ENCODE results near the gene KRT81.

DNA sequence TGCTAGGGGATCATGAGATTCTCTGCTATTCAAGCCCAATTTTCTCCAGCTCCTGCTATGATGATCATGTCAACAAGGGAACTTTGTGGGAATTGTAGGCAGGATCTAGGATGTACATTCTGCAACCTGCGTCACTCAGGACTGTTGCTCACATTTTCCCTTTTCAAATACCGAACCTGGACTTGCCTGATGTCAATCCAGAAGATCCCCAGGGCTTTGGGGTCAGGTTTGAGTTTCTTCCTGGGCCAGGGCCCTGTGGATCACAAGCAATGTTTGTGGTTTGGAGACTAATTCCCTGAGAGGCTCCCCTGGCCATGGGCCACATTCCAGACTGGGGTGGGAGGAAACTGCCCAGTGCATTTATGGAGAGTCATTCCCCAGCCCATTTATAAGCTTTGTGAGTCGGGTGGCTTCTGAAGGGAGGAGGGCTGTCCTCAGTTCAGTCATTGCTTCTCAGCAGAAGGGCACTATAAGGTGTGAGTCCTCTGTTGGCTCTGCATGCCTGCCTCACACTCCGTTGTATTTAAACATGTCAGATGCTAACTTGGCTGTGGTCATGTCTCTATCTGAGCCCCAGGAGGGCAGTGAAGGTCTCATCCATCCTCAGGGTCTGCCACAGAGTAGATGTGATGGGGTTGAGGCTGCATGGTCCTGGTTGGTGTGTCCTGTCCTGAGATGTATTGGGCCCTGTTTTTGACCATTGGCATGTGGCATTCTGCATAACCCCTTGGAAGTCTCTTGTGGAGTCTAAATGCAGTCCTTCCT, 10.4 kb downstream of the KRT81 start:
- TF ChIP-seq, protein P1, sequence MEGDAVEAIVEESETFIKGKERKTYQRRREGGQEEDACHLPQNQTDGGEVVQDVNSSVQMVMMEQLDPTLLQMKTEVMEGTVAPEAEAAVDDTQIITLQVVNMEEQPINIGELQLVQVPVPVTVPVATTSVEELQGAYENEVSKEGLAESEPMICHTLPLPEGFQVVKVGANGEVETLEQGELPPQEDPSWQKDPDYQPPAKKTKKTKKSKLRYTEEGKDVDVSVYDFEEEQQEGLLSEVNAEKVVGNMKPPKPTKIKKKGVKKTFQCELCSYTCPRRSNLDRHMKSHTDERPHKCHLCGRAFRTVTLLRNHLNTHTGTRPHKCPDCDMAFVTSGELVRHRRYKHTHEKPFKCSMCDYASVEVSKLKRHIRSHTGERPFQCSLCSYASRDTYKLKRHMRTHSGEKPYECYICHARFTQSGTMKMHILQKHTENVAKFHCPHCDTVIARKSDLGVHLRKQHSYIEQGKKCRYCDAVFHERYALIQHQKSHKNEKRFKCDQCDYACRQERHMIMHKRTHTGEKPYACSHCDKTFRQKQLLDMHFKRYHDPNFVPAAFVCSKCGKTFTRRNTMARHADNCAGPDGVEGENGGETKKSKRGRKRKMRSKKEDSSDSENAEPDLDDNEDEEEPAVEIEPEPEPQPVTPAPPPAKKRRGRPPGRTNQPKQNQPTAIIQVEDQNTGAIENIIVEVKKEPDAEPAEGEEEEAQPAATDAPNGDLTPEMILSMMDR (conservative IDR thresholded peaks at IDR 0.05 in 1 of 2, IDR thresholded peaks at IDR 0.05 in 1 of 2; ENCODE audit: low read depth in 1 of 2, low read length in 2 of 2) = no peak
- no peak for TF ChIP-seq EZH2 (IDR thresholded peaks at IDR 0.05; ENCODE audit: low read length, missing control alignments)
